Smooth muscle cell (in vitro differentiated cells): ENCODE data around the gene HLA-DPA1. TPM values are rescaled to one million over a fixed set of nuclear protein-coding genes. Genes with fewer than 3 reads are reported as not detected.

Source experiments
- DNase-seq: peaks from one replicate; lab custom pipeline; 2025; ENCODE audit not compliant: unreplicated experiment; lab: John Stamatoyannopoulos, UW
- H2AFZ ChIP-seq: fragments of 200-600 bp; sonication (generic); 2 replicates; pipeline ENCODE4 v1.6.0; 2016; ENCODE audit warnings: antibody characterized with exemption, low read depth, mild to moderate bottlenecking
- H3F3A ChIP-seq: fragments of 200-600 bp; sonication (generic); 2 replicates; pipeline ENCODE4 v1.6.0; 2017; ENCODE audit warnings: antibody characterized with exemption, low read depth
- H3K27ac ChIP-seq: fragments of 200-600 bp; sonication (generic); 2 replicates; pipeline ENCODE4 v1.5.1; 2016; ENCODE audit warnings: low read depth, mild to moderate bottlenecking
- H3K27me3 ChIP-seq: fragments of 200-600 bp; sonication (generic); 2 replicates; pipeline ENCODE4 v1.6.1; 2016; ENCODE audit warnings: low read depth, mild to moderate bottlenecking
- H3K36me3 ChIP-seq: fragments of 200-600 bp; sonication (generic); 2 replicates; pipeline ENCODE4 v1.5.1; 2016; ENCODE audit warnings: low read depth
- H3K4me1 ChIP-seq: fragments of 200-600 bp; sonication (generic); 2 replicates; pipeline ENCODE4 v1.5.1; 2016; ENCODE audit warnings: low read depth
- H3K4me2 ChIP-seq: fragments of 200-600 bp; sonication (generic); 2 replicates; pipeline ENCODE4 v1.6.0; 2016; ENCODE audit warnings: mild to moderate bottlenecking
- H3K4me3 ChIP-seq: fragments of 200-600 bp; sonication (generic); 2 replicates; pipeline ENCODE4 v1.5.1; 2016; ENCODE audit warnings: mild to moderate bottlenecking
- H3K79me2 ChIP-seq: fragments of 200-600 bp; sonication (generic); 2 replicates; pipeline ENCODE4 v1.6.0; 2016; ENCODE audit warnings: low read depth, mild to moderate bottlenecking
- H3K9ac ChIP-seq: fragments of 200-600 bp; sonication (generic); 2 replicates; pipeline ENCODE4 v1.6.0; 2016; ENCODE audit warnings: low read depth
- H3K9me3 ChIP-seq: fragments of 200-600 bp; sonication (generic); replicated peaks from 2 replicates; pipeline ENCODE4 v1.5.1; 2016; ENCODE audit warnings: low read depth
- H4K20me1 ChIP-seq: fragments of 200-600 bp; sonication (generic); 2 replicates; pipeline ENCODE4 v1.6.0; 2016; ENCODE audit warnings: low read depth
- CTCF ChIP-seq: fragments of 200-600 bp; sonication (generic); IDR thresholded peaks from 2 replicates; pipeline ENCODE4 v1.5.1; 2017; ENCODE audit warnings: borderline replicate concordance, mild to moderate bottlenecking, antibody characterized with exemption; ENCODE audit not compliant: insufficient read depth, poor library complexity, severe bottlenecking
- WGBS: methylation state at CpG from one replicate; pipeline ENCODE4 v1.1.7; 2016; ENCODE audit warnings: low lambda C conversion rate; 5-methylcytosine and 5-hydroxymethylcytosine counted together
- polyA plus RNA-seq: library from polyadenylated mRNA; unstranded; fragments of >200 nt; fragmentation: Nextera tagmentation; extraction: Ambion mirVana; gene quantifications from 2 replicates; pipeline ENCODE4 v1.2.1, GENCODE V29; 2016
- total RNA-seq: library from RNA; depleted of rRNA; stranded (reverse); fragments of >200 nt; gene quantifications from 2 replicates; pipeline ENCODE4 v1.2.3, GENCODE V29; 2014

Gene HLA-DPA1
- total and polyA plus RNA-seq, 2 experiments from 2014 or later: 1.1 to 1.3 TPM

- no peak overlapping the region for H3K4me3 ChIP-seq
- H3K9ac ChIP-seq: no peak overlapping the region
- H3K4me1 ChIP-seq: no peaks in the 10 kb centered on the region
- no peaks in the 10 kb centered on the region for H3K9me3 ChIP-seq
- no peaks in the 10 kb centered on the region for H3F3A ChIP-seq
- no peaks in the 10 kb centered on the region for H3K79me2 ChIP-seq
- H2AFZ ChIP-seq: no peak overlapping the region
- peaks cover 13% of the 10 kb centered on the region for H3K27me3 ChIP-seq
- H4K20me1 ChIP-seq: no peaks in the 10 kb centered on the region
- H3K27ac ChIP-seq: no peak overlapping the region
- 51% methylated on average over 4 of the region's 4 CpGs for WGBS
- TF ChIP-seq CTCF: no peak
- no peak for DNase-seq
- H3K4me2 ChIP-seq: no peak overlapping the region
- H3K36me3 ChIP-seq: no peaks in the 10 kb centered on the region
These were observed 20.2 kb downstream of the HLA-DPA1 start for GRCh38 chr6:33053230-33053629.

GRCh38 chr6:33052627-33053026 is 20.8 kb downstream of the HLA-DPA1 start:
- no peaks in the 10 kb centered on the region for H3K4me1 ChIP-seq
- H3K27ac ChIP-seq: no peak overlapping the region
- no peaks in the 10 kb centered on the region for H3K9me3 ChIP-seq
- peaks cover 8% of the 10 kb centered on the region for H3K27me3 ChIP-seq
- H3K79me2 ChIP-seq: no peaks in the 10 kb centered on the region
- H3K4me2 ChIP-seq: no peak overlapping the region
- no peak overlapping the region for H3K9ac ChIP-seq
- no peak for DNase-seq
- H3F3A ChIP-seq: no peaks in the 10 kb centered on the region
- H3K4me3 ChIP-seq: no peak overlapping the region
- no peaks in the 10 kb centered on the region for H3K36me3 ChIP-seq
- no peak overlapping the region for H2AFZ ChIP-seq
- no peaks in the 10 kb centered on the region for H4K20me1 ChIP-seq
- TF ChIP-seq CTCF: no peak

DNA sequence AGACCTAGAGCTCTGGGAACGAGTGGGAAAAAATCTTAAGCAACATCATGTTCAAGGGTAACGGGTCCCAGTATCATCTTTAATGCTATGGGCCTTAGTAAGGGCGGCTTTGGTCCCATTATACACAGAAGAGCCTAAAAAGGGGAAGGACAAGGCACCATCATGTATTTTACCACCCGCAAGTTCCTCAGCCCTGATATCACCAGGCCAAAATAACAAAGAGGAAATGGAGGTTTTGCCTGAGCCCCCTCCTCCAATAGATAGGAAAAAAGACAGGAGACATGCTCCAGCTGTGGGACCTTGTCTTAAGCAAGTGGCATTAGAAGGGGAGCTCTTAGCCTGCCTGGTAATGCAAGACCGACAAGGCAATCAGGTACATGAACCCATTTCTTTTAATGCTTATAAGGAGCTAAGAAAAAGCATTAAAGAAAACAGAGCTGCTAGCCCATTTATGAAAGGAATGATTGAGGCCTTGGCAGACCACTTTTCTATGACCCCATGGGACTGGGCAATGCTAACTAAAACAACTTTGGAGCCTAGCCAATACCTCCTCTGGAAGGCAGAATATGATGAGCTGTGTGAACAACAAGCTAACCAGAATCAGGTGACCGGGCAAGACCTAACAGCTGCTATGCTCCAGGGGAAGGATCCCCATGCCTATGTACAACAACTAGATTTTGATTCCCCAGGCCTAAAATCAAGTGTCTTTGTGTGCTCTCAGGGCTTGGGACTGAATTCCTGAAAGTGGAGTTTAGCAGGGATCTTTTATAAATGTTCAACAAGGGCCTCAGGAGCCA is 23.2 kb downstream of the HLA-DPA1 start:
- Histone ChIP-seq H3K27ac (no peak overlapping the region), H2AFZ (no peak overlapping the region), H4K20me1 (no peaks in the 10 kb centered on the region), H3K4me2 (no peak overlapping the region), H3K27me3 (no peaks in the 10 kb centered on the region), H3K9me3 (no peaks in the 10 kb centered on the region), H3K36me3 (no peaks in the 10 kb centered on the region), H3F3A (no peaks in the 10 kb centered on the region), H3K4me3 (no peak overlapping the region), H3K9ac (no peak overlapping the region), H3K79me2 (no peaks in the 10 kb centered on the region), H3K4me1 (no peaks in the 10 kb centered on the region)
- TF ChIP-seq CTCF: no peak
- DNase-seq: no peak
- WGBS: 90% methylated on average over 5 of the region's 6 CpGs
